Measurements from ENCODE around the gene ENOX1.
"Not testable (repeated sequence)": the region's sequence is repeated elsewhere in the genome, so short reads cannot be mapped to it uniquely, and the experiment has no call there.

ENOX1 gene

GRCh38 chr13:43415903-43416391, 370.8 kb downstream of the ENOX1 start:
- not testable (repeated sequence) for DNase-seq

GRCh38 chr13:43414111-43414510, 372.7 kb downstream of the ENOX1 start:
- no peak for DNase-seq

- no peak for DNase-seq
Measured at GRCh38 chr13:43411741-43412140, 375.0 kb downstream of the ENOX1 start.

GRCh38 chr13:43411211-43411610, 375.6 kb downstream of the ENOX1 start:
- DNase-seq, result no peak

- DNase-seq, result no peak
Measured at GRCh38 chr13:43408274-43408673, 378.5 kb downstream of the ENOX1 start.

- DNase-seq, result no peak
Measured at GRCh38 chr13:43407023-43407581, 379.7 kb downstream of the ENOX1 start.

GRCh38 chr13:43405457-43405856, 381.3 kb downstream of the ENOX1 start:
- DNase-seq, result no peak

- DNase-seq, result no peak
Measured at GRCh38 chr13:43402380-43402779, 384.4 kb downstream of the ENOX1 start.

- no peak for DNase-seq
Measured at GRCh38 chr13:43401361-43401760, 385.4 kb downstream of the ENOX1 start.

GRCh38 chr13:43397111-43397510, 389.7 kb downstream of the ENOX1 start:
- no peak for DNase-seq

GRCh38 chr13:43391036-43391435, 395.7 kb downstream of the ENOX1 start:
- DNase-seq, result no peak

- DNase-seq, result no peak
Measured at GRCh38 chr13:43390619-43391018, 396.2 kb downstream of the ENOX1 start.

GRCh38 chr13:43389983-43390382, 396.8 kb downstream of the ENOX1 start:
- no peak for DNase-seq

- DNase-seq, result no peak
Measured at GRCh38 chr13:43389573-43389972, 397.2 kb downstream of the ENOX1 start.

GRCh38 chr13:43388282-43389034, 398.3 kb downstream of the ENOX1 start:
- no peak for DNase-seq

GRCh38 chr13:43387880-43388279, 398.9 kb downstream of the ENOX1 start:
- DNase-seq, result no peak

- no peak for DNase-seq
Measured at GRCh38 chr13:43383498-43384165, 403.1 kb downstream of the ENOX1 start.

- no peak for DNase-seq
Measured at GRCh38 chr13:43379738-43380137, 407.0 kb downstream of the ENOX1 start.

- no peak for DNase-seq
Measured at GRCh38 chr13:43377973-43378372, 408.8 kb downstream of the ENOX1 start.

- no peak for DNase-seq
Measured at GRCh38 chr13:43377149-43377548, 409.6 kb downstream of the ENOX1 start.

GRCh38 chr13:43376596-43376995, 410.2 kb downstream of the ENOX1 start:
- DNase-seq, result no peak

GRCh38 chr13:43375797-43376465, 410.8 kb downstream of the ENOX1 start:
- DNase-seq, result no peak

GRCh38 chr13:43374621-43375020, 412.2 kb downstream of the ENOX1 start:
- DNase-seq, result no peak

GRCh38 chr13:43373400-43373799, 413.4 kb downstream of the ENOX1 start:
- no peak for DNase-seq
